ENCODE results near the gene REEP1. TPM values are rescaled to one million over a fixed set of nuclear protein-coding genes. Genes with fewer than 3 reads are reported as not detected.

Gene REEP1
- total and polyA plus RNA-seq, 2 of the 4 experiments (the other 2 are of a cell fraction): under 0.01 to 0.03 TPM

DNA sequence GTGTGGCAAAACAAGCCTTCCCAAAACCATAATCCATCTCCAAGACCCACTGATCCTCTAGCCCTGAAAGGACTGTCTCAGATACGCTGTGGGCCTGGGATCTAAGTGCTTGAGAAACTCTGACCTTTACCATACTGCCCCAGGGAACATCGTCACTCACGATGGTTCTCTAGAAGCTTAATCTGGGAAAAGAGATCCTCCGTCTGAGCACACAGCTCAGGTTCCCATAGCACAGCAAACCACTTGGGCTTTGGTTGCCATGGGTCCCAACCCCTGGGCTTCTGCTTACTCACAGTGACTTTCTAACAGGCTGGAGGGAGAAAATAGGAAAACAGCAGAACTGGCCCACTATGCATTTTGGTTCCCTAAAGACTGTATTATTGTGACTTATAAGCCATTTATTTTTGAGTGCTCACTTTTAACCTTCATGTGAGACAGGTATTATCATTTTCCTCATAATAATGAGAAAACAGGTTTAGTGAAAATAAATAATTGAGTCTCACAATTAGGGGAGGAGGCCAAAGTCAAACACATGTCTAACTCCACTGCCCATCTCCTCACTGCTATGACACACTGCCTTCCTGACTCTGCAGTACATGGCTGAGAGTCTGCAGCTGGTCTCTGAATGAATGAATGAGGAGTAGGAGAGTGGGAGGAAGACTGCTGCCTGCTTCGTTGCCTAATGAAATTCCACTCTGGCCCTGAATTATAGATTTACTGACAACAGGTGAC is 46.7 kb downstream of the REEP1 start:
- ATAC-seq (ENCODE audit: low read depth): no peak
- Histone ChIP-seq H2BK120ac (ENCODE audit: low read depth, low read length) (no peak overlapping the region), H3K9me3 (ENCODE audit: control insufficient read depth, insufficient read depth, low read length) (no peaks in the 10 kb centered on the region), H2AK9ac (replicated peaks; ENCODE audit: low read depth, low read length, poor library complexity) (no peak overlapping the region), H3K4me1 (ENCODE audit: control insufficient read depth, insufficient read depth, low read length) (no peaks in the 10 kb centered on the region), H2AK5ac (ENCODE audit: low read depth, low read length) (no peak overlapping the region), H3K9me1 (ENCODE audit: insufficient read depth, low read length) (no peaks in the 10 kb centered on the region), H4K8ac (ENCODE audit: low read depth in 2 of 2, low read length in 2 of 2) (no peak overlapping the region), H3K36me3 (ENCODE audit: control insufficient read depth, insufficient read depth, low read length) (no peaks in the 10 kb centered on the region), H4K20me1 (ENCODE audit: insufficient read depth, low read length) (no peaks in the 10 kb centered on the region), H4K91ac (ENCODE audit: insufficient read depth, low read depth, low read length) (no peak overlapping the region), H3K14ac (replicated peaks; ENCODE audit: low read depth, low read length) (no peak overlapping the region), H2BK20ac (ENCODE audit: low read depth, low read length) (no peak overlapping the region), H3K27ac (ENCODE audit: insufficient read depth, low read length) (no peak overlapping the region), H2BK5ac (ENCODE audit: low read depth, low read length, poor library complexity, severe bottlenecking) (no peak overlapping the region), H3K23ac (ENCODE audit: low read depth, low read length) (no peak overlapping the region), H3K56ac (ENCODE audit: extremely low read depth, insufficient read depth, low read length) (no peak overlapping the region), H3K4me3 (ENCODE audit: insufficient read depth, low read depth, low read length) (no peak overlapping the region), H3K79me1 (ENCODE audit: low read depth in 1 of 2, low read length in 2 of 2) (no peaks in the 10 kb centered on the region), H3K4me2 (ENCODE audit: low read depth, low read length) (no peak overlapping the region), H2AFZ (replicated peaks; ENCODE audit: low read length, poor library complexity) (no peak overlapping the region), H3K18ac (ENCODE audit: low read depth, low read length) (no peak overlapping the region), H3K4ac (ENCODE audit: low read depth, low read length) (no peak overlapping the region), H4K5ac (ENCODE audit: low read depth, low read length) (no peak overlapping the region), H3K9ac (ENCODE audit: low read depth, low read length) (no peak overlapping the region), H2BK15ac (ENCODE audit: low read depth, low read length) (no peak overlapping the region), H3K27me3 (ENCODE audit: control insufficient read depth, insufficient read depth, low read length) (peaks cover 16% of the 10 kb centered on the region)
- no CpG with 5 or more reads among the region's 5 CpGs for WGBS, 2 experiments (ENCODE audit: extremely low coverage in 2 of 2, insufficient read length in 1 of 2)
- dilution Hi-C loops (cut with HindIII; ENCODE audit: low sequenced_read_pairs, unreplicated experiment) (no loop called here), in situ Hi-C loops (cut with MboI; ENCODE audit: low sequenced_read_pairs) (no loop called here), intact Hi-C loops (cut with micrococcal nuclease) (no loop called here)
- TF ChIP-seq, protein P1, sequence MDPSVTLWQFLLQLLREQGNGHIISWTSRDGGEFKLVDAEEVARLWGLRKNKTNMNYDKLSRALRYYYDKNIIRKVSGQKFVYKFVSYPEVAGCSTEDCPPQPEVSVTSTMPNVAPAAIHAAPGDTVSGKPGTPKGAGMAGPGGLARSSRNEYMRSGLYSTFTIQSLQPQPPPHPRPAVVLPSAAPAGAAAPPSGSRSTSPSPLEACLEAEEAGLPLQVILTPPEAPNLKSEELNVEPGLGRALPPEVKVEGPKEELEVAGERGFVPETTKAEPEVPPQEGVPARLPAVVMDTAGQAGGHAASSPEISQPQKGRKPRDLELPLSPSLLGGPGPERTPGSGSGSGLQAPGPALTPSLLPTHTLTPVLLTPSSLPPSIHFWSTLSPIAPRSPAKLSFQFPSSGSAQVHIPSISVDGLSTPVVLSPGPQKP (IDR thresholded peaks at IDR 0.05; ENCODE audit: borderline replicate concordance, low read depth, low read length): no peak
- TF ChIP-seq MAZ (IDR thresholded peaks at IDR 0.05; ENCODE audit: borderline replicate concordance, low read depth, low read length) (no peak), RFX5 (IDR thresholded peaks at IDR 0.05; ENCODE audit: low read depth, low read length) (no peak), POLR2A (IDR thresholded peaks at IDR 0.05; ENCODE audit: low read depth, low read length) (no peak), BHLHE40 (IDR thresholded peaks at IDR 0.05; ENCODE audit: low read depth, low read length) (no peak), FOS (IDR thresholded peaks at IDR 0.05; ENCODE audit: low read depth, low read length) (no peak), RCOR1 (IDR thresholded peaks at IDR 0.05; ENCODE audit: insufficient replicate concordance, low read length) (no peak), RAD21 (IDR thresholded peaks at IDR 0.05; ENCODE audit: low read length) (no peak), CEBPB (IDR thresholded peaks at IDR 0.05; ENCODE audit: low read depth, low read length) (no peak), MAFK (IDR thresholded peaks at IDR 0.05; ENCODE audit: low read depth, low read length) (no peak), CHD1 (IDR thresholded peaks at IDR 0.05; ENCODE audit: low read depth, low read length) (no peak), SMC3 (IDR thresholded peaks at IDR 0.05; ENCODE audit: low read depth, low read length) (no peak), MXI1 (IDR thresholded peaks at IDR 0.05; ENCODE audit: borderline replicate concordance, low read depth, low read length) (no peak), NFE2L2 (IDR thresholded peaks at IDR 0.05; ENCODE audit: low read depth, low read length) (no peak)
- TF ChIP-seq, protein P2, sequence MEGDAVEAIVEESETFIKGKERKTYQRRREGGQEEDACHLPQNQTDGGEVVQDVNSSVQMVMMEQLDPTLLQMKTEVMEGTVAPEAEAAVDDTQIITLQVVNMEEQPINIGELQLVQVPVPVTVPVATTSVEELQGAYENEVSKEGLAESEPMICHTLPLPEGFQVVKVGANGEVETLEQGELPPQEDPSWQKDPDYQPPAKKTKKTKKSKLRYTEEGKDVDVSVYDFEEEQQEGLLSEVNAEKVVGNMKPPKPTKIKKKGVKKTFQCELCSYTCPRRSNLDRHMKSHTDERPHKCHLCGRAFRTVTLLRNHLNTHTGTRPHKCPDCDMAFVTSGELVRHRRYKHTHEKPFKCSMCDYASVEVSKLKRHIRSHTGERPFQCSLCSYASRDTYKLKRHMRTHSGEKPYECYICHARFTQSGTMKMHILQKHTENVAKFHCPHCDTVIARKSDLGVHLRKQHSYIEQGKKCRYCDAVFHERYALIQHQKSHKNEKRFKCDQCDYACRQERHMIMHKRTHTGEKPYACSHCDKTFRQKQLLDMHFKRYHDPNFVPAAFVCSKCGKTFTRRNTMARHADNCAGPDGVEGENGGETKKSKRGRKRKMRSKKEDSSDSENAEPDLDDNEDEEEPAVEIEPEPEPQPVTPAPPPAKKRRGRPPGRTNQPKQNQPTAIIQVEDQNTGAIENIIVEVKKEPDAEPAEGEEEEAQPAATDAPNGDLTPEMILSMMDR (conservative IDR thresholded peaks at IDR 0.05; ENCODE audit: low read depth, low read length): no peak
- TF ChIP-seq, protein P3, sequence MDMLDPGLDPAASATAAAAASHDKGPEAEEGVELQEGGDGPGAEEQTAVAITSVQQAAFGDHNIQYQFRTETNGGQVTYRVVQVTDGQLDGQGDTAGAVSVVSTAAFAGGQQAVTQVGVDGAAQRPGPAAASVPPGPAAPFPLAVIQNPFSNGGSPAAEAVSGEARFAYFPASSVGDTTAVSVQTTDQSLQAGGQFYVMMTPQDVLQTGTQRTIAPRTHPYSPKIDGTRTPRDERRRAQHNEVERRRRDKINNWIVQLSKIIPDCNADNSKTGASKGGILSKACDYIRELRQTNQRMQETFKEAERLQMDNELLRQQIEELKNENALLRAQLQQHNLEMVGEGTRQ (IDR thresholded peaks at IDR 0.05; ENCODE audit: low read depth, low read length): no peak
- no peak for DNase-seq
- no TSS peak for BruUV-seq (replicated peaks)
- ChIA-PET CTCF (no interaction called here), POLR2A (ENCODE audit: unreplicated experiment) (no interaction called here)

Data from IMR-90 (cell line).